IMR-90 (cell line): ENCODE measurements around the gene STIL. TPM values are rescaled to one million over a fixed set of nuclear protein-coding genes. Genes with fewer than 3 reads are reported as not detected.

Experiments used
- ATAC-seq: fragments of 200-7000 bp; cut with Tn5 transposase; 2 replicates; pipeline ENCODE4 v1.9.1; 2020; ENCODE audit warnings: low read depth, mild to moderate bottlenecking, moderate library complexity
- BruUV-seq: library from RNA; stranded (reverse); fragments of 400-500 nt; replicated peaks from 2 replicates; lab custom pipeline; 2021; lab: Mats Ljungman, UMichigan
- CTCF ChIA-PET: fragments of 300-600 bp; formaldehyde crosslinking; extraction: SDS; loops from one replicate; lab custom pipeline; 2021; ENCODE audit warnings: antibody characterized with exemption; lab: Yijun Ruan, JAX
- POLR2A ChIA-PET: fragments of 300-600 bp; sonication (Branson Sonifier 250); formaldehyde crosslinking; loops from one replicate; lab custom pipeline; 2022; ENCODE audit warnings: antibody characterized with exemption; ENCODE audit not compliant: unreplicated experiment; lab: Charles Lee
- DNase-seq: peaks from one replicate; pipeline ENCODE4 v3.0.0; 2013
- H2AFZ ChIP-seq: replicated peaks from 2 replicates; pipeline ENCODE3; 2013; ENCODE audit warnings: low read length, mild to moderate bottlenecking; ENCODE audit not compliant: poor library complexity
- H2AK5ac ChIP-seq: 2 replicates; pipeline ENCODE4 v1.6.1; 2013; ENCODE audit warnings: low read depth, low read length, inconsistent platforms
- H2AK9ac ChIP-seq: replicated peaks from 2 replicates; pipeline ENCODE3; 2013; ENCODE audit warnings: mild to moderate bottlenecking, low read depth, low read length, moderate library complexity; ENCODE audit not compliant: poor library complexity
- H2BK120ac ChIP-seq: 2 replicates; pipeline ENCODE4 v1.6.1; 2013; ENCODE audit warnings: low read depth, low read length, inconsistent platforms
- H2BK15ac ChIP-seq: 3 replicates; pipeline ENCODE4 v1.6.1; 2013; ENCODE audit warnings: low read depth, low read length, inconsistent platforms
- H2BK20ac ChIP-seq: 2 replicates; pipeline ENCODE4 v1.6.1; 2013; ENCODE audit warnings: low read depth, mild to moderate bottlenecking, inconsistent platforms, low read length, moderate library complexity
- H2BK5ac ChIP-seq: 2 replicates; pipeline ENCODE4 v1.6.1; 2013; ENCODE audit warnings: mild to moderate bottlenecking, low read depth, low read length, inconsistent platforms; ENCODE audit not compliant: poor library complexity, severe bottlenecking
- H3K14ac ChIP-seq: replicated peaks from 2 replicates; pipeline ENCODE4 v1.6.1; 2013; ENCODE audit warnings: low read depth, low read length, inconsistent platforms
- H3K18ac ChIP-seq: 2 replicates; pipeline ENCODE4 v1.6.1; 2013; ENCODE audit warnings: low read depth, low read length, control low read depth
- H3K23ac ChIP-seq: 2 replicates; pipeline ENCODE4 v1.6.1; 2013; ENCODE audit warnings: low read depth, low read length, inconsistent platforms
- H3K27ac ChIP-seq: 2 replicates; pipeline ENCODE4 v1.5.1; 2013; ENCODE audit warnings: mild to moderate bottlenecking, control low read depth, low read length; ENCODE audit not compliant: insufficient read depth
- H3K27me3 ChIP-seq: 2 replicates; pipeline ENCODE4 v1.6.1; 2013; ENCODE audit warnings: low read length; ENCODE audit not compliant: control insufficient read depth, insufficient read depth
- H3K36me3 ChIP-seq: 2 replicates; pipeline ENCODE4 v1.6.1; 2013; ENCODE audit warnings: low read length, mixed read lengths; ENCODE audit not compliant: control insufficient read depth, insufficient read depth
- H3K4ac ChIP-seq: 2 replicates; pipeline ENCODE4 v1.6.1; 2013; ENCODE audit warnings: low read depth, low read length, inconsistent platforms
- H3K4me1 ChIP-seq: 2 replicates; pipeline ENCODE4 v1.6.1; 2013; ENCODE audit warnings: low read length, mixed read lengths; ENCODE audit not compliant: control insufficient read depth, insufficient read depth
- H3K4me2 ChIP-seq: 2 replicates; pipeline ENCODE4 v1.6.1; 2013; ENCODE audit warnings: low read depth, mild to moderate bottlenecking, control low read depth, low read length, moderate library complexity
- H3K4me3 ChIP-seq: 2 replicates; pipeline ENCODE4 v1.5.1; 2013; ENCODE audit warnings: low read depth, mild to moderate bottlenecking, control low read depth, low read length, moderate library complexity; ENCODE audit not compliant: insufficient read depth
- H3K56ac ChIP-seq: 2 replicates; pipeline ENCODE4 v1.6.1; 2013; ENCODE audit warnings: low read length, inconsistent platforms; ENCODE audit not compliant: insufficient read depth; ENCODE audit errors: extremely low read depth
- H3K79me1 ChIP-seq, 2 experiments: 2 replicates each; pipeline ENCODE4 v1.6.1; 2013; ENCODE audit warnings: low read length in 2 of 2, inconsistent platforms in 1 of 2, low read depth in 1 of 2
- H3K9ac ChIP-seq: 2 replicates; pipeline ENCODE4 v1.6.1; 2013; ENCODE audit warnings: low read depth, low read length, control low read depth
- H3K9me1 ChIP-seq: 2 replicates; pipeline ENCODE4 v1.6.1; 2013; ENCODE audit warnings: low read length, inconsistent platforms; ENCODE audit not compliant: insufficient read depth
- H3K9me3 ChIP-seq: 2 replicates; pipeline ENCODE4 v1.6.1; 2013; ENCODE audit warnings: low read length; ENCODE audit not compliant: control insufficient read depth, insufficient read depth
- H4K20me1 ChIP-seq: 2 replicates; pipeline ENCODE4 v1.6.1; 2013; ENCODE audit warnings: low read length, inconsistent platforms; ENCODE audit not compliant: insufficient read depth
- H4K5ac ChIP-seq: 2 replicates; pipeline ENCODE4 v1.6.1; 2013; ENCODE audit warnings: mild to moderate bottlenecking, low read depth, low read length, control low read depth
- H4K8ac ChIP-seq, 2 experiments: 2 replicates each; pipeline ENCODE4 v1.6.1; 2013; ENCODE audit warnings: low read depth in 2 of 2, low read length in 2 of 2, control low read depth in 1 of 2, inconsistent platforms in 1 of 2
- H4K91ac ChIP-seq: 2 replicates; pipeline ENCODE4 v1.6.1; 2013; ENCODE audit warnings: low read depth, low read length, inconsistent platforms; ENCODE audit not compliant: insufficient read depth
- CEBPB ChIP-seq: IDR thresholded peaks from 2 replicates; pipeline ENCODE4 v1.6.1; 2012; ENCODE audit warnings: low read depth, low read length, improper control_type of control experiment
- ELK1 ChIP-seq: fragments of 150-350 bp; IDR thresholded peaks from 2 replicates; pipeline ENCODE4 v1.6.1; 2016; ENCODE audit warnings: low read depth, mild to moderate bottlenecking, low read length, moderate library complexity, borderline replicate concordance
- MAZ ChIP-seq: IDR thresholded peaks from 2 replicates; pipeline ENCODE4 v1.6.1; 2012; ENCODE audit warnings: low read depth, mild to moderate bottlenecking, low read length, improper control_type of control experiment, moderate library complexity, borderline replicate concordance
- MXI1 ChIP-seq: IDR thresholded peaks from 2 replicates; pipeline ENCODE4 v1.6.1; 2012; ENCODE audit warnings: low read depth, mild to moderate bottlenecking, low read length, moderate library complexity, borderline replicate concordance
- RAD21 ChIP-seq: IDR thresholded peaks from 2 replicates; pipeline ENCODE4 v1.6.1; 2012; ENCODE audit warnings: low read length, improper control_type of control experiment
- USF2 ChIP-seq: fragments of 150-350 bp; IDR thresholded peaks from 2 replicates; pipeline ENCODE4 v1.6.1; 2017; ENCODE audit warnings: mild to moderate bottlenecking, antibody characterized with exemption, low read length, low read depth
- WGBS, 2 experiments: methylation state at CpG; one replicate each; pipeline versions ENCODE4 v1.1.5 to v1.1.7; 2013; ENCODE audit warnings: missing lambda C conversion rate in 2 of 2; ENCODE audit not compliant: insufficient read length in 1 of 2; ENCODE audit errors: extremely low coverage in 2 of 2; 5-methylcytosine and 5-hydroxymethylcytosine counted together
- dilution Hi-C: fragments of 300-500 bp; cut with HindIII; formaldehyde crosslinking; loops from one replicate; pipeline ENCODE4 v1.14.3; 2018; ENCODE audit warnings: low sequenced_read_pairs; ENCODE audit not compliant: unreplicated experiment
- in situ Hi-C: fragments of 300-500 bp; cut with MboI; formaldehyde crosslinking; loops from 3 replicates; pipeline ENCODE4 v1.14.3; 2019; ENCODE audit warnings: low sequenced_read_pairs, inconsistent platforms, mixed read lengths
- intact Hi-C: fragments of 100-400 bp; cut with micrococcal nuclease; formaldehyde crosslinking; loops from 2 replicates; pipeline ENCODE4 v1.10.0; 2022
- polyA plus RNA-seq, 3 experiments: library from polyadenylated mRNA; depleted of rRNA; stranded (reverse); fragments of >200 nt; gene quantifications; 2 replicates each; pipeline ENCODE4 v1.2.3, GENCODE V29; 2012; ENCODE audit warnings: low replicate concordance in 1 of 3
- total RNA-seq: library from RNA; depleted of rRNA; stranded (reverse); fragments of >200 nt; gene quantifications from 2 replicates; pipeline ENCODE4 v1.2.3, GENCODE V29; 2012

Gene STIL
- total and polyA plus RNA-seq, 2 of the 4 experiments (the other 2 are of a cell fraction) = 6.8 to 17.2 TPM

- ChIA-PET CTCF (interaction anchor here (0.6 to 0.9 kb wide), 2 partner anchors 9 to 156 kb away, joined by 3 to 4 read pairs; no protein-coding TSS in a partner anchor), POLR2A (interaction anchor here (0.7 to 1.5 kb wide), 2 partner anchors 21 to 931 kb away, joined by 3 to 4 read pairs; partner anchors contain the start of gene STIL)
- peak overlapping the region; percentile 59 to 94 for H4K8ac ChIP-seq
- H2AK9ac ChIP-seq = no peak overlapping the region
- ATAC-seq = no peak
- peaks cover 2% of the 10 kb centered on the region; the same call in 1 of the 2 replicates for H3K36me3 ChIP-seq
- H3K79me1 ChIP-seq = peaks cover 0 to 29% of the 10 kb centered on the region in 2 experiments; a peak in 3 of 4 replicates
- peak overlapping the region; percentile 87; the same call in 1 of the 2 replicates for H4K91ac ChIP-seq
- no peaks in the 10 kb centered on the region for H3K27me3 ChIP-seq
- peak overlapping the region; percentile 88 for H3K27ac ChIP-seq
- H2BK15ac ChIP-seq = no peak overlapping the region
- intact Hi-C loops (loop anchor here (5.0 to 10.0 kb wide), 4 partner anchors 42 to 158 kb away; partner anchors contain the start of genes FOXD2 and PDZK1IP1), in situ Hi-C loops (no loop called here), dilution Hi-C loops (no loop called here)
- H3K18ac ChIP-seq = peak overlapping the region; percentile 28; the same call in 1 of the 2 replicates
- H3K9me3 ChIP-seq = no peaks in the 10 kb centered on the region
- H4K20me1 ChIP-seq = peaks cover 9% of the 10 kb centered on the region
- H3K4ac ChIP-seq = peak overlapping the region; percentile 88
- H4K5ac ChIP-seq = peak overlapping the region; percentile 4
- 4% methylated on average over 4 of the region's 9 CpGs; no CpG with 5 or more reads in 1 of the 2 experiments for WGBS, 2 experiments
- peak overlapping the region; percentile 53 for H3K14ac ChIP-seq
- peaks cover 6% of the 10 kb centered on the region for H3K4me1 ChIP-seq
- peaks cover 14% of the 10 kb centered on the region for H3K9me1 ChIP-seq
- H2AK5ac ChIP-seq = peak overlapping the region; percentile 29; the same call in 1 of the 2 replicates
- H3K9ac ChIP-seq = peak overlapping the region; percentile 87
- H2BK5ac ChIP-seq = peak overlapping the region; percentile 74
- 0 out of 2 replicates have a peak overlapping the region, but pooled peaks have one; percentile 6 for H2BK20ac ChIP-seq
- peak overlapping the region; percentile 26 for H3K23ac ChIP-seq
- H3K4me2 ChIP-seq = peak overlapping the region; percentile 71
- peak overlapping the region; percentile 99 for H2AFZ ChIP-seq
- TSS peak; percentile 20 for BruUV-seq
- H3K56ac ChIP-seq = peak overlapping the region; percentile 73
- TF ChIP-seq RAD21 (0 out of 2 replicates have a peak, but pooled peaks have one; percentile 11), MAZ (no peak), CEBPB (no peak), ELK1 (no peak), MXI1 (0 out of 2 replicates have a peak, but pooled peaks have one; percentile 3), USF2 (no peak)
- H2BK120ac ChIP-seq = peak overlapping the region; percentile 3; the same call in 1 of the 2 replicates
- H3K4me3 ChIP-seq = peak overlapping the region; percentile 86
- peak; percentile 69 for DNase-seq
Observed at GRCh38 chr1:47334765-47335435, 21.0 kb upstream of the STIL start.
